Natural killer cell (primary cell): Measurements from ENCODE around the gene ZDHHC3. TPM values are rescaled to one million over a fixed set of nuclear protein-coding genes. Genes with fewer than 3 reads are reported as not detected.

Experiments
- ATAC-seq, 3 donors: fragments of 150-1000 bp in 2 of 3; fragments of 200-7000 bp in 1 of 3; cut with Tn5 transposase; 1 replicate in 1 of 3; 2 replicates in 2 of 3; pipeline ENCODE4 v1.10.0; 2021; ENCODE audit warnings: mild to moderate bottlenecking in 2 of 3, moderate library complexity in 2 of 3
- DNase-seq, 2 donors: peaks; one replicate each; pipeline versions ENCODE4 v3.0.0 to v3.0.0-alpha.2; 2013 to 2021; ENCODE audit warnings: mixed read lengths in 1 of 2
- H3K27ac ChIP-seq: one replicate; pipeline ENCODE4 v1.5.1; 2013; ENCODE audit warnings: mild to moderate bottlenecking, low read length
- H3K27me3 ChIP-seq: one replicate; pipeline ENCODE4 v1.6.1; 2013; ENCODE audit warnings: low read length; ENCODE audit not compliant: control insufficient read depth, insufficient read depth
- H3K36me3 ChIP-seq: one replicate; pipeline ENCODE4 v1.6.1; 2013; ENCODE audit warnings: low read length; ENCODE audit not compliant: control insufficient read depth, insufficient read depth
- H3K4me1 ChIP-seq: one replicate; pipeline ENCODE4 v1.6.1; 2013; ENCODE audit warnings: low read length; ENCODE audit not compliant: control insufficient read depth, insufficient read depth
- H3K4me3 ChIP-seq: one replicate; pipeline ENCODE4 v1.5.1; 2013; ENCODE audit warnings: low read length
- H3K9me3 ChIP-seq: one replicate; pipeline ENCODE4 v1.6.1; 2013; ENCODE audit warnings: low read length; ENCODE audit not compliant: control insufficient read depth, insufficient read depth
- H3K27ac Mint-ChIP-seq, 2 donors: one replicate each; pipeline ENCODE4 v1.8.0; 2022; ENCODE audit warnings: mild to moderate bottlenecking in 2 of 2, mixed read lengths in 2 of 2, moderate library complexity in 1 of 2
- H3K27me3 Mint-ChIP-seq, 2 donors: one replicate each; pipeline ENCODE4 v1.8.0; 2022; ENCODE audit warnings: low read depth in 2 of 2, mixed read lengths in 2 of 2
- H3K36me3 Mint-ChIP-seq: one replicate; pipeline ENCODE4 v1.8.0; 2022; ENCODE audit warnings: mixed read lengths
- H3K4me1 Mint-ChIP-seq, 2 donors: one replicate each; pipeline ENCODE4 v1.8.0; 2022; ENCODE audit warnings: mixed read lengths in 2 of 2
- H3K4me3 Mint-ChIP-seq: one replicate; pipeline ENCODE4 v1.8.0; 2022; ENCODE audit warnings: mild to moderate bottlenecking, moderate library complexity, mixed read lengths
- H3K9me3 Mint-ChIP-seq, 2 donors: one replicate each; pipeline ENCODE4 v1.8.0; 2022; ENCODE audit warnings: mixed read lengths in 2 of 2
- CTCF ChIP-seq: fragments of 200-600 bp; IDR thresholded peaks from one replicate; pipeline ENCODE4 v1.8.0; 2022; ENCODE audit warnings: antibody characterized with exemption
- WGBS: methylation state at CpG from one replicate; pipeline ENCODE4 v1.1.7; 2013; ENCODE audit warnings: missing lambda C conversion rate; ENCODE audit not compliant: insufficient coverage; 5-methylcytosine and 5-hydroxymethylcytosine counted together
- intact Hi-C: fragments of 100-400 bp; cut with micrococcal nuclease; formaldehyde crosslinking; loops from one replicate; pipeline ENCODE4 v1.14.2; 2022
- total RNA-seq, 4 donors: library from RNA; stranded (reverse); fragments of 120-200 nt in 1 of 4; gene quantifications; one replicate each; pipeline versions ENCODE4 v1.2.3 to v1.2.4, GENCODE V29; 2013 to 2022

The ZDHHC3 gene
- total RNA-seq, 3 donors from 2014 or later (not counting 1 experiment from before 2014, with no cell fraction given), result 62.3 to 100.0 (median 78.6) TPM

GRCh38 chr3:44906997-44907396, 69.0 kb downstream of the ZDHHC3 start:
- no peak for ATAC-seq
- Mint-ChIP-seq H3K4me3 (no peak overlapping the region), H3K36me3 (no peaks in the 10 kb centered on the region), H3K4me1 (no peaks in the 10 kb centered on the region), H3K27me3 (peaks cover 0 to 37% of the 10 kb centered on the region in 2 donors), H3K27ac (no peak overlapping the region), H3K9me3 (no peaks in the 10 kb centered on the region)
- Histone ChIP-seq H3K4me1 (no peaks in the 10 kb centered on the region), H3K4me3 (no peak overlapping the region), H3K36me3 (no peaks in the 10 kb centered on the region), H3K9me3 (no peaks in the 10 kb centered on the region), H3K27me3 (peaks cover 3% of the 10 kb centered on the region), H3K27ac (no peak overlapping the region)
- WGBS, result 87% methylated on average over 4 of the region's 4 CpGs
- DNase-seq, result no peak
- intact Hi-C loops, result no loop called here
- TF ChIP-seq CTCF, result no peak

GRCh38 chr3:44905446-44906157, 70.4 kb downstream of the ZDHHC3 start:
- Mint-ChIP-seq H3K36me3 (no peaks in the 10 kb centered on the region), H3K4me3 (no peak overlapping the region), H3K27me3 (peaks cover 0 to 41% of the 10 kb centered on the region in 2 donors), H3K9me3 (no peaks in the 10 kb centered on the region), H3K4me1 (no peaks in the 10 kb centered on the region), H3K27ac (no peak overlapping the region)
- TF ChIP-seq CTCF, result no peak
- no peak overlapping the region for H3K27ac ChIP-seq
- no peaks in the 10 kb centered on the region for H3K36me3 ChIP-seq
- no peaks in the 10 kb centered on the region for H3K9me3 ChIP-seq
- H3K4me3 ChIP-seq, result no peak overlapping the region
- DNase-seq (no peak), ATAC-seq (no peak)
- peaks cover 3% of the 10 kb centered on the region for H3K27me3 ChIP-seq
- peaks cover 1% of the 10 kb centered on the region for H3K4me1 ChIP-seq
- intact Hi-C loops, result no loop called here
- WGBS, result 99% methylated on average over 3 of the region's 3 CpGs

GRCh38 chr3:44903751-44904150, 72.2 kb downstream of the ZDHHC3 start:
- Histone ChIP-seq H3K27ac (no peak overlapping the region), H3K36me3 (no peaks in the 10 kb centered on the region), H3K27me3 (no peaks in the 10 kb centered on the region), H3K9me3 (no peaks in the 10 kb centered on the region), H3K4me1 (peaks cover 3% of the 10 kb centered on the region), H3K4me3 (no peak overlapping the region)
- 97% methylated on average over 15 of the region's 15 CpGs for WGBS
- H3K9me3 Mint-ChIP-seq, result no peaks in the 10 kb centered on the region
- intact Hi-C loops, result no loop called here
- no peak for TF ChIP-seq CTCF
- ATAC-seq (no peak), DNase-seq (no peak)
- peaks cover 0 to 38% of the 10 kb centered on the region in 2 donors for H3K27me3 Mint-ChIP-seq
- H3K27ac Mint-ChIP-seq, result no peak overlapping the region
- no peak overlapping the region for H3K4me3 Mint-ChIP-seq
- H3K4me1 Mint-ChIP-seq, result no peaks in the 10 kb centered on the region
- no peaks in the 10 kb centered on the region for H3K36me3 Mint-ChIP-seq

- no peak for TF ChIP-seq CTCF
- WGBS, result 26% methylated on average over 2 of the region's 2 CpGs
Observed at GRCh38 chr3:44903314-44903713, 72.7 kb downstream of the ZDHHC3 start.

More at GRCh38 chr3:44903314-44903713, 72.7 kb downstream of the ZDHHC3 start:
- no peak overlapping the region for H3K27ac ChIP-seq
- Mint-ChIP-seq H3K4me1 (no peaks in the 10 kb centered on the region), H3K4me3 (no peak overlapping the region), H3K36me3 (no peaks in the 10 kb centered on the region), H3K27me3 (peaks cover 0 to 33% of the 10 kb centered on the region in 2 donors), H3K27ac (no peak overlapping the region), H3K9me3 (no peaks in the 10 kb centered on the region)
- no peak overlapping the region for H3K4me3 ChIP-seq
- H3K36me3 ChIP-seq, result no peaks in the 10 kb centered on the region
- no peak for ATAC-seq
- no peaks in the 10 kb centered on the region for H3K27me3 ChIP-seq
- H3K4me1 ChIP-seq, result peaks cover 3% of the 10 kb centered on the region
- no peaks in the 10 kb centered on the region for H3K9me3 ChIP-seq
- intact Hi-C loops, result no loop called here
- DNase-seq, result no peak
